GOT3 (cell line): ENCODE measurements around the gene ACVR2B.

Experiments
- DNase-seq: peaks from one replicate; lab custom pipeline; 2025; ENCODE audit warnings: mixed read lengths; lab: John Stamatoyannopoulos, UW

ACVR2B gene

DNA sequence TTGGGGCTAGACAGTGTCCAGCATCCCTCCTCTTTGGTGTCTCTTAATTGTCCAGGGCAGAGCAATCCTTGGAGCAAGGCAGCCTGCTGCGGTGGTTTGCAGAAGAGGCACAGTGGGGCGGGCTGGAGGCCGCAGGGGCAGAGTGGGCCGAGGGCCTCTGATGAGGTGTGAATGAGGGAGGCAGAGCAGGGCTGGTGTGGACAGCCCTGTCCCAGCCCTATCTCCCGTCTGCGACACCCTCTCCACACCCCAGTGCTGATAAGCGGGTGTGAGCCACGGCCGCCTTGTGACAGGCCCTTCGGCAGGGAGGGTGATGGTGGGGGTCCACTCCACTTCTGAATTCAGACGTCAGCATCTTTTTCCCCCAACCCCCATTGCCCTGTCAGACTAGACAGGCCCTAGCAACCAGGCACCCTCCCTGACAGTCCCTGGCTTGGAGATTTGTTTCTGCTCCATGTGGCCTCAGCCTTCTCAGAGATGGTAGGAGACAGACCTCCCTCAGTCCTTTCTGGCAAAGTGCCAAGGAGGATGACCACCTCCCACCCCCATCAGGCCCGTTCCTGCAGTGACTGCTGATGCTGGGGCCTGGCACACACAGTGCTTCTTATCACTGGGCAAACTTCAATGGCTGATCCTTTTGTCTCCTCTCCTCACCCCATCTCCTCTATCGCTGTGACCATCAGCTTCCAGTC is 79.7 kb downstream of the ACVR2B start:
- DNase-seq: no peak

- no peak for DNase-seq
Measured at GRCh38 chr3:38534180-38534579, 80.5 kb downstream of the ACVR2B start.

- DNase-seq: no peak
Measured at GRCh38 chr3:38534604-38535003, 80.9 kb downstream of the ACVR2B start.

GRCh38 chr3:38536671-38537070 is 83.0 kb downstream of the ACVR2B start:
- no peak for DNase-seq

- no peak for DNase-seq
Measured at GRCh38 chr3:38538773-38539353, 85.2 kb downstream of the ACVR2B start.

DNA sequence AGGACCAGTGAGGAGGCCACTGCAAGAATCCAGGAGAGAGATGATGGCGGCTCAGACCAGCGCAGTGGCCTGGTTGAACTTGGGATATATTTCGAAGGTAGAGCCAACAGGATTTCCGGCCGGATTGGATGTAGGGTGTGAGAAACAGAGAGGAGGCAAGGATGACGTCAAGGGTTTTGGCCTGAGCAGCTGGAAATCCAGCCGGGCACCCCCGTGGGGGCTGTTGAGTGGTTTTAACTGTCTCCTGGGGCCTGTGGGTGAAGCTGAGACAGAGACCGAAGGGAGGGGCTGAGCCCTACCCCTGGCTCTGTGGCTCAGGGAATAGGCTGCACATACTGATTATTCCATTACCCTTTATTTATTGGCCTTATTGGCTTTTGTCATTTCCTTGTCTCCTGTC is 88.1 kb downstream of the ACVR2B start:
- DNase-seq: no peak
